ENCODE measurements around the gene SOX11.

SOX11 gene

GRCh38 chr2:5701266-5701665, 9.1 kb downstream of the SOX11 start:
- Histone ChIP-seq H3K27ac (replicated peaks) (no peak overlapping the region), H3K27me3 (ENCODE audit: insufficient read depth, poor library complexity, severe bottlenecking) (peaks cover 6% of the 10 kb centered on the region), H3K4me3 (replicated peaks; ENCODE audit: insufficient read depth, low read length) (no peak overlapping the region)
- DNase-seq (ENCODE audit: low read depth in 1 of 2, low spot score in 1 of 2), result no peak
- no peak for TF ChIP-seq REST (IDR thresholded peaks at IDR 0.05; ENCODE audit: insufficient replicate concordance, low read depth)
- no peak for TF ChIP-seq POLR2AphosphoS5 (IDR thresholded peaks at IDR 0.05; ENCODE audit: low read depth)

- no peak for DNase-seq (ENCODE audit: low read depth in 1 of 2, low spot score in 1 of 2)
- TF ChIP-seq POLR2AphosphoS5 (IDR thresholded peaks at IDR 0.05; ENCODE audit: low read depth) (no peak), REST (IDR thresholded peaks at IDR 0.05; ENCODE audit: insufficient replicate concordance, low read depth) (no peak), CTCF (IDR thresholded peaks at IDR 0.05; ENCODE audit: insufficient read depth, low read length) (no peak), SPI1 (IDR thresholded peaks at IDR 0.05; ENCODE audit: borderline replicate concordance, low read depth) (no peak), GABPA (IDR thresholded peaks at IDR 0.05; ENCODE audit: low read depth) (no peak)
- Histone ChIP-seq H3K27ac (replicated peaks) (no peak overlapping the region), H3K4me3 (replicated peaks; ENCODE audit: insufficient read depth, low read length) (no peak overlapping the region), H3K27me3 (ENCODE audit: insufficient read depth, poor library complexity, severe bottlenecking) (no peaks in the 10 kb centered on the region)
These were observed 11.0 kb downstream of the SOX11 start for GRCh38 chr2:5703166-5703565.

- no peak for DNase-seq (ENCODE audit: low read depth in 1 of 2, low spot score in 1 of 2)
- Histone ChIP-seq H3K4me3 (replicated peaks; ENCODE audit: insufficient read depth, low read length) (no peak overlapping the region), H3K27me3 (ENCODE audit: insufficient read depth, poor library complexity, severe bottlenecking) (no peaks in the 10 kb centered on the region), H3K27ac (replicated peaks) (no peak overlapping the region)
- TF ChIP-seq SPI1 (IDR thresholded peaks at IDR 0.05; ENCODE audit: borderline replicate concordance, low read depth) (no peak), CTCF (IDR thresholded peaks at IDR 0.05; ENCODE audit: insufficient read depth, low read length) (no peak), POLR2AphosphoS5 (IDR thresholded peaks at IDR 0.05; ENCODE audit: low read depth) (no peak), REST (IDR thresholded peaks at IDR 0.05; ENCODE audit: insufficient replicate concordance, low read depth) (no peak), GABPA (IDR thresholded peaks at IDR 0.05; ENCODE audit: low read depth) (no peak)
These were observed 13.3 kb downstream of the SOX11 start for GRCh38 chr2:5705490-5705889.

Data from HL-60 (cell line).